HG03064 (cell line): ENCODE results near the gene PGLYRP2.

Experiments used
- ATAC-seq: cut with Tn5 transposase; IDR thresholded peaks from one replicate; pipeline ENCODE4 v1.9.1; 2021; ENCODE audit warnings: low read depth; ENCODE audit not compliant: unreplicated experiment

Gene PGLYRP2

DNA sequence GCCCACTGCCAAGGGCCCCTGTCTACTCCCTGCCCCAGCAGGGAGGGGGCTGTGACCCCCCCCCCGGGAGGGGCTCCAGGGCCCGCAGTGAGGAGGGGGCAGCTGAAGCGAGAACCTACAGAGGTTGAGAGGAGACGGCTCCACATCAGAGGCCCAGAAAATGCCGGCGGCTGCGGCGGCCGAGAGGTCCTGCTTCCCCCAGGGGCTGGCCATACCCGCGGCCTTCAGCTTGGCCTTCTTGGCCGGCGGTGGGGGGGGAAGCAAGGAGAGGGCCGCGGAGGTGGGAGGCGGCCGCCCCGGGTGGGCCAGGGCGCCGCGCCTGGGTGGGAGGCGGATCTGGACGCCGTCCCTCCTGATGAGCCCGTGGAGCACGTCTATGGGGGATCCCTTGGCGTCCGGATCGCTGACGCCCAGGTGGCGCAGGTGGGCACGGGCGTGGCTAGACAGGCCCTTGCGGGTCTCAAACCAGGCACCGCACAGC is 51.3 kb downstream of the PGLYRP2 start:
- ATAC-seq, result no peak

DNA sequence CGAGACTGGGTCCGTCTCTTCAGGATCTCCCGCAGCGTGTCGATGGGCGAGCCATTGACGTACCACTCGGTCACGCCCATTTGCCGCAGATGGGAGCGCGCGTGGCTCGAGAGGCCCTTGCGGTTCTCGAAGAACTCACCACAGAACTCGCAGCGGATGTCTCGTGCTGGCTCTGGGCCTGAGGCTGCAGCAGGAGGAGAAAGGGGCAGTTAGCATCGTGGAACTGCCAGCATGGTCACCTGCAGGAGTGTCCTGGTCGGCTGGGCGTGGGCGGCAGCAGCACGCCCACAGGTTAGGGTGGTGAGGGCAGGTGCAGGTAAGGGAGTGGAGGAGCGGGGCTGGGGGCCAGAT is 52.0 kb downstream of the PGLYRP2 start:
- no peak for ATAC-seq

DNA sequence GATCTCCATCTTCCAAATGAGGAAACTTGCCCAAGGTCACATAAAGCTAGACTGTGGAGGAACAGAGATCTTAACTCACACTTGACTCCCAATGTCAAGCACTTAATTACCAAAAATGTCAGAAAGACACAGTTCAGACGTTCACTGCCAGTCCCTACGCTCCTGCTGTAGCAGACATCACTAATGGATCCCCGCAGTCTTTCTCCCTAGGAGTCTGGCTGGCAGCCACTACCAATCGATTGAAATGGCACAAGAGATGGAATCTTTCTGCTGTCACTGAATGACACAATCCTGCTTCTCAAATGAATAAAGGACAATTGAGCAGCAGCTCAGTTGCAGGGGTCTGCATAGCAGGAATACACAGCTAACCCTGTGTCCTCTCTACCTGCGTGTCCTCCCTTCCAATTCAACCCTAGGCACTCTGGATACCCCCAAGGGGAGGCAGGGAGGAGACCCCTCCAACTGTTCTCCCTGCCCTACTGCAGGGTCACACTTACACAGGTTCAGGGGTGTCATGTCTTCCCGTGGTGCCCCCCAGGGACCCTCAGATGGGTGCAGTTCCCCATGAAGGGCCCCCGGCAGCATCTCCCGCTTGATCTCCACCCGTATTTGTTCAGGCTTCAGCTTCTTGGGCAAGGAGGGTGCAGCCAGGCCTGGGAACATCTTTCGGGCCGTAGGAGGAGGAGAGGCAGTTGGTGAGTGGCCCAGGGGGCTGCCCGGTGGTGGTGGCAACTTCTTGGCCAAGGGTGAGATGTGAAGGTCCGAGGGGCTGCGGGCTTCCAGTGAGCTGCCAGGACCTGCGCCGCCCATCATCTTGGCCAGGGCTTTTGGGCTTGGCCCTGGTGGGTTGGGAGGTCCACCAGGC is 52.6 kb downstream of the PGLYRP2 start:
- no peak for ATAC-seq

DNA sequence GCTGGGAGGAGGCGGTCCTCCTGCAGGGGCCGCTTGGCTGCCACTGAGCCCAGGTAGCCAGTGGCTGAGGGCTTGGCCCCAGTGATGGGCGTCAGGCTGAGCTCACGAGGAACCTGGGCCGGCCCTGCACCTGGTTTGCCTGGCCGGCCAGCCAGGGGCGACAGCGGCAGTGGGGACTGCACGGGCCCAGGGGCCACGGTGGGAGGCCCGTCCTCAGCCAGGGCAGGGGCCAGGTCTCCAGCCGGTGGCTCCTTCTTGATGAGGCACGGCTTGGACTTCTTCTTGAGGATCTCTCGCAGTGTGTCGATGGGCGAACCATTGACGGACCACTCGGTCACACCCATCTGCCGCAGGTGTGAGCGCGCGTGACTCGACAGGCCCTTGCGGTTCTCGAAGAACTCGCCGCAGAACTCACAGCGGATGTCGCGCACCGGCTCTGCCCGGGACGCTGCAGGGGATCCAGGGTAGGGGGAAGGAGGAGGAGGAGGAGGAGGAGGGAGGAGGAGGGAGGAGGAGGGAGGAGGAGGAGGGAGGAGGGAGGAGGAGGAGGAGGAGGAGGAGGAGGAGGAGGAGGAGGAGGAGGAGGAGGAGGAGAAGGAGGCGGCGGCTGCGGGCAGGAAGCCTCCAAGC is 53.9 kb downstream of the PGLYRP2 start:
- no peak for ATAC-seq

DNA sequence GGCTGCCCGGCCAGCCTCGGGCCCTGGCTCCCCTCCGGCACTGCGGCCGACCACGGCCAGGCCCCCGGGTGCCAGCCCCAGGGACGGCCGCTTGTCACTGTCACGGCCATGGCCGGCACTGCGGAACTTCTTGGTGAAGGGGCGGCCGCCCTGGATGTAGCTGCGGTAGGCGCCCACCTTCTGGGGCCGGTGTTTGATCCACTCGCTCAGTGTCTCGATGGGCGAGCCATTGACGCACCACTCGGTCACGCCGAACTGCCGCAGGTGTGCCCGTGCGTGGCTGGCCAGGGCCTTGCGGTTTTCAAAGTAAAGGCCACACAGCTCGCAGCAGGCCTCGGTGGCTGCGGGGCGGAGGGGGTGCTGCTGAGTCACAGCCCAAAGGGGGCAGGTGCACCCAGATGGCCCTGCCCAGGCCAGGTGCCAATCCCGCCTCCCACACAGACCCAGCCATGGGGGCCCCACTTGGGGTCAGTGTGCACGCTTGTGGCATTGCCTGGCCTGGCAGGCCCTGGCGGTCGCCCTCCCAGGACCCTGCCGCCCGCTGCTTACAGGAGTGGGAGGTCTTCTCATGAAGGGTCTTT is 54.5 kb downstream of the PGLYRP2 start:
- no peak for ATAC-seq

DNA sequence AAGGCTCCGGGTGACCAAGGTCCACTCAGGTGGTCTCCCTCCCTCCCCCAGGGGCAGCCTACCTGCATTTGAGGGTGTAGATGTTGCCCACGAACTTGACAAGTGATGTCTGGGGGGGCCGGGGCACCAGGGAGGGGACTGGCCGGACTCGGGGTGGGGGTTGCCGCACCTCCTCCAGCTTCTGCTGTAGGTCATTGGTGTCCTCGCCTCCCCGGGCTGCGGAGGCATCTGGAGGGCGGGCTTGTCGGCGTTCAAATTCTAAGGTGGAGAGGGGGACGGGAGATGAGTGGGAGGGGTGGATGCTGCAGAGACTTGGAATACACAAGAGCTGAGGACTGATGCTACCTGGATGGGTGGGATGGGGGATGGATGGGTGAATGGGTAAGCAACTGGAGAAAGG is 55.2 kb downstream of the PGLYRP2 start:
- ATAC-seq, result no peak

- ATAC-seq, result no peak
Observed at GRCh38 chr19:15423130-15423529, 56.2 kb downstream of the PGLYRP2 start.

GRCh38 chr19:15422296-15423075 is 56.8 kb downstream of the PGLYRP2 start:
- no peak for ATAC-seq

DNA sequence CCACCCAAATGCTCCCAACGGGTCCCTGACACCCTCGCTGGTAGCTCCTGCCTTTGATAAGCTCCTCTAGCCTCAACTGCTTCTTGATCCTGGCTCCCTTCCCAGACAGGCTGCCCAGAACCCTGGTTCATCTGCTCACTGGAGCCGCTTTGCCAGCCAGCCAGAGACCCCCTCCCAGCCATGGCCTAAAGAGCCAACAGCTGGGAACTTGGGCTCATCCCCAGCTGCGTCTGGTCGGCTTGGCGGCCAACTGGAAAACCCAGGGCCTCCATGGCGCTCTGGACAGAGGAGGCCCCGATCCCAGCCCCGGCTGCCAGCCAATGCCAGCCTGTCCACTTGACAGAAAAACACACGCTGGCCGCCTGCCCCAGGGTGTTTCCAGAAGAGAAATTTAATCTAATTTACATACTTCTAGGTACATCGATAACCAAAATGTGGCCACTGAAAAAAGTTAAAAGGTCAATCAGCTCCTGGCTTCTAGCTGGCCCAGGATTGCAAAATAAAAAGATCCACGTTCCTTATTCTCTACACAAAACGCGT is 57.5 kb downstream of the PGLYRP2 start:
- ATAC-seq, result no peak

- ATAC-seq, result no peak
Observed at GRCh38 chr19:15421136-15421695, 58.1 kb downstream of the PGLYRP2 start.

- no peak for ATAC-seq
Observed at GRCh38 chr19:15419413-15420025, 59.8 kb downstream of the PGLYRP2 start.
